Epithelial cell of prostate (primary cell): ENCODE measurements around the gene PPARD.
A peak's percentile ranks its signal among the peaks of the same experiment; 100 is the strongest.

Experiments
- DNase-seq: peaks from one replicate; pipeline ENCODE4 v3.0.0-alpha.2; 2011; ENCODE audit warnings: low read depth, low spot score
- H3K27ac ChIP-seq: fragments of 450-650 bp; 2 replicates; pipeline ENCODE4 v1.5.1; 2017; ENCODE audit warnings: mild to moderate bottlenecking

PPARD gene

DNA sequence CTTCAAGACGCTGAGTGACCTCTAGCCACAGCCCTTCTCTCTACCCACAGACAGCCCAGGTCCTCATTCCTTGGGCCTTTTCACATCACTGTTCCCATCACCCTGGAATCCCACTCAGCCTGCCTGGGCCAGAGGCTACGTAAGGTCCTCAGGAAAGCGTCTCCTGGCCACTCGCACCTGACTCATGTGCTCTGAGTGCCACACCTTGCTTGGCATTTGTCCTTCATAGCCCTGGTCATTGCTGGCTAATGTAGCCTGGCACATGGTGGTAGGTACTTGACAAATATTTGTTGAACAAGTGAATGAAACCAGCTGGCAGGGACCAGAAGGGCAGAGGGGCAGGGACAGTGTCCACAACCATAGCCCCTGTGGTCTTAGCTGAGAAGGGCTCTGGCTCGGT lies 59.2 kb downstream of the PPARD start:
- peak overlapping the region; percentile 100 for H3K27ac ChIP-seq

DNA sequence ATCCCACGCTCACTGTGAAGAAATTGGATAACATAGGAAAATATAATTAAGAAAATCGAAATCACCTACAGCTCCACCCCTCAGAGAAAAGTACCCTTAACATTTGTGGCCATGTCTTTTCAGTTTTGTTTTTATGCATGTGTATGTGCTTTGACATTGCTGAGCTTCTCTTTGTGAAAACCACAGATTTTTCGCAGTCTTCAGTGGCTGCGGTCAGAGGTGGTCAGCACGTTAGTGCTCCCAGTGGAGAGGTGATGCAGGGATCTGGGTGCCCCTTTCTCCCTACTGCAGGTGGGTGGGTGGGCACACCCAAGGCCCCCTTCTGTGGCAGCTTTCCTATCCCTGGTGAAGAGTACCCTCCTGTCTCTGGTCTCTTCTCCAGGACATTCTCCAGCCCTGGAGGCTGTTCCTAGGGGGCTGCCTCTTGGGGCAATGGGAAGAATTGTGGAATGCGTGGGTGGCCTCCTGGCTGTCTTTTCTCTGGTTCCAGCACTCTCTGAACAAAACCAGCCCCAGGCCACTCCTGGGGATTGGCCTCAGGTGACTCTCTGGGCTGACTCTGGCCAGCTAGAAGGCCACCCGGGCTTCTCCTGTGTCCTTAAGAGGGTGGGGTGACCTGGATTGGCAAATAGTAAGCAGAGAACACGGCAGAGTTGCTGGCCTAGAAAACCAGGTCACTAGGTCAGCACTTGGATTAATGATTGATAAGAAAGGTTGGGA lies 59.9 kb downstream of the PPARD start:
- DNase-seq: no peak
- H3K27ac ChIP-seq: peak overlapping the region; percentile 100

More for the DNA sequence above, 59.2 kb downstream of the PPARD start:
- peak; percentile 48 for DNase-seq

DNA sequence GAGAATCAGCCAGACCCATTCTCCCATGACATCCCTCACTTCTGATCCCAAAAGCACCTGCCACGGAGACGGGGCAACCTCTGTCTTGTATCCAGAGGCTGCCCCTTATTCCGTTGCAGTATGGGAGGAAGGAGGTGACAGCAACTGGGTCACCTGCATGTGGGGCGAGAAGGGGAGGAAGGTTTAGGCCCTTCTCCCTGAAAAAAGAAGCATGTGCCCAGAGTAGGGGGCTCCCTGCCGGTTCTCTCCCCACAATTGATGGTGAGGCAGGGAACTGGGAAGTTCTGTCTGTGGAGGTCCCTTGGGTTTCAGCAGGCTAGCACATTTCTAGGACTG lies 60.5 kb downstream of the PPARD start:
- H3K27ac ChIP-seq: peak overlapping the region; percentile 100
- no peak for DNase-seq

DNA sequence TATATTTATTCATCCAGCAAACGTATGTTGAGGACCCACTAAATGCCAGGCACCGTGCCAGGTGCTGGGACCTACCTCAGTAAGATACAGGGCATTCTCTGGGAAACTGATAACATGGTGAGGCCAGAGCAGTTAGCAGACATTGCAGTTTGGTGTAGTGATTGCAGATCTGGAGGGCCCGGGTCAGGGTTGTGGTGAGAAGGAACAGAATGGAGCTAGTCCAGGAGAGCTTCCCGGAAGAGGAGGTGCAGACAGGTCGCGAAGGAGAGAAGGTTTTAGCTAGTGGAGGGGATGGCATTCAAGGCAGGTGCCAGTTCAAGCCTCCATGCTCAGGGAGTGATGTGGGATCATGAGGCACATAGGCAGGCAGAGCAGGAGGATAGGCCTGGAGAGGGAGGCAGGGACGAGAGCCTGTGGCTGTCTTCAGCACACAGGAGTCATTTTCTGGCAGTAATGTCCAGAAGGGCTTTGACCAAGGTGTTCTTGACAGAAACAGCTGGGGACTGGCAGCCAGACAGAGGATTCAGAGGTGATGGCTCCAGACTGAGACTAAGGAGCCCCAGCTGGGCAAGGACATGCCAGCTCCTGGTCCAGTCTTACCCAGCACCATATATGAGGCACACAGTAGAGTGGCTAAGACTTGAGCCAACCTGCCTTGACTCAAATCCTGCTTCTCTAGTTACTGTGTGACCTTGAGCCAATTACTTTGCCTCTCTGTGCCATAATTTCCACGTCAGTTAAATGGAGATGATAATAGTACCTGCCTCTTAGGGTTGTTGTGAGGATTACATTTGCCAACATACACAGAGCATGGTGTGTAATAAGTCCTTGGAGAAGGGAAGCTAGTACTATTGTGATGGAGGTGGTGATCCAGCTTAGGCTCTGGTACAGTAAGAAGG lies 61.4 kb downstream of the PPARD start:
- DNase-seq: no peak
- peak overlapping the region; percentile 100 for H3K27ac ChIP-seq

DNA sequence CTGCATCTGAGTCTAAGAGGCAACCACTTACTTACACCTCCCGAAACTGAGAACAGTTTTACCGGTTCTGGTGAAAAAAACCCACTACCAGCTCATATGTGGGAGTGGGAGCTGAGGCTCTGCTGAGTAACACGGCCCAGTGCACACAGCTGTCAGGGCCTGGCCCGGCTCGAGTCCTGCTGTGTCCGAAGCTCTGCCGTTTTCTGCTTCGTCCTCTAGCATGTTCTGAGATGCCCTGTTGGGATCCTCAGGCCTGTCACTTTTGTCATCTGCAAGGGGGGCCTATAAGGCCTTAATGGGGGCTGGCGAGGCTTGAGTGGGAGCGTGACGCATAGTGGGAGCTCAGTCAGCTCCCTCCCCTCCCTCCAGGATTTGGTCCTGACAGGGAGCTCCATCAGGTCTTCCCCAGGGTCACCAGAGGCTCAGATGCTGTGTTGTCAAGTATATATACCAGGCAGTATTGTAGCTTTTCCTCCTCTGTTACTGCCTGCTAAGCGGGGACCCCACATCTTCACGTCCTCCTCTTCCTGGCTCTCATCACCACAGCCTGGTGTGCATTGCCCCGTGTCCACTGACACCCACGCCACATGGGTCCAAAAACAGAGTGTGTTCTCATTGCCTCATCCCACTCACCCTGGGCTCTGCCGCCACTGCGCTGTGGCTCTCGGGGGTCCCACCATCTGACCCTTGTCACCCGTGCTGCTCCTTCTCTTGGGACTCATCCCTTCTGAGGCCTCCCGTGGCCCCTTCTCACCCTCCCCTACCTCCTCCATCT lies 64.5 kb downstream of the PPARD start:
- H3K27ac ChIP-seq: no peak overlapping the region
- DNase-seq: no peak

- H3K27ac ChIP-seq: peak overlapping the region; percentile 11
- DNase-seq: no peak
Measured at GRCh38 chr6:35409245-35409644, 66.9 kb downstream of the PPARD start.

- DNase-seq: no peak
- peak overlapping the region; percentile 11 for H3K27ac ChIP-seq
Measured at GRCh38 chr6:35410131-35410530, 67.8 kb downstream of the PPARD start.

- H3K27ac ChIP-seq: no peak overlapping the region
- DNase-seq: no peak
Measured at GRCh38 chr6:35411066-35411465, 68.7 kb downstream of the PPARD start.

- no peak for DNase-seq
- H3K27ac ChIP-seq: no peak overlapping the region
Measured at GRCh38 chr6:35412102-35412501, 69.7 kb downstream of the PPARD start.

DNA sequence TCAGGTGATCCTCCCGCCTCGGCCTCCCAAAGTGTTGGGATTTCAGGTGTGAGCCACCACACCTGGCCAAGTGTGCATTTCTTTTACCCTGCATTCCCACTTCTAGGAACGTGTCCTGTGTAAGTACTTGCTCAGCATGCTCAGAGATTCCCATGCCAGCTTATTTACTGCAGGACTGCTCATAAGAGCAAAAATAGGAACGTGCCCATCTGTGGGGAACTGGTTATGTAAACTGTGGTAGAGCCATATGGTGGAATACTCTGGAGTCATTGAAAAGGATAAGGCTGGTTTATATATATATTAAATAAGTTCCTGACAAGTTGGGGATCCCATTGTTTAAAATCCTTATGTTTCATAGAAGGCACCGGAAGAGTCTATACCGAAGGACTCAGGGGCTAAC lies 71.6 kb downstream of the PPARD start:
- no peak for DNase-seq

GRCh38 chr6:35415065-35415891 lies 72.9 kb downstream of the PPARD start:
- no peak for DNase-seq
- peak overlapping the region; percentile 42 for H3K27ac ChIP-seq

More for the DNA sequence above, 71.6 kb downstream of the PPARD start:
- no peak overlapping the region for H3K27ac ChIP-seq

DNA sequence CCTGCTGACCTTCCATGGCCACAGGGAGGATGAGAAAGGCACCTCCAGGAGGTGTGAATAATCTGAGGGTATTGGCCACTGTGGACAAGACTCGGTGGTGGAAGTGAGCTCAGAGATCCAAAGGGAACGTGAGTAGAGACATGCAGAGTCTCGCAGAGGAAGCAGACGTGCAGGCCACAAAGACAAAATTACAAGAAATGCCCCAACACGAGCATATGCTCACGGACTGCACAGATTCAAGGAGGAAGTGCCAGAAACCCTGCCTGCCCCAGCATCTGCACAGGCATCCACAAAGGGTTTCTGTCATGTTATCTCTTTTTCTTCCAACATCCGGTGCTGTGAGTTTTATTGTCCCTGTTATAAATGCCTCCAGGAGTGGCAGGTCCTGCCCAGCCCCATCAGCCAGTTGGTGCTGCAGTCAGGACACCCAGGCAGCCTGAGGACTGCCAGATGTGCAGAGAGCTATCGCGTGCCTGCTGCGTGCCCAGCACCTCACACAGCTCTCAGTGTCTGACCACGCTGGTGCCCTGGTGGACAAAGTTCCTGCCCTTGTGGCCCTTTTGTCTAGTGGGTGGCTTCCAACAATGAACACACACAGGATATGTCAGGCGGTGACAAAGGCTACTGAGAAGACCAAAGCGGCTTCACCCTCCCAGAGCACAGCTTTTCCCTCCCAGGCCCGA lies 75.8 kb downstream of the PPARD start:
- no peak overlapping the region for H3K27ac ChIP-seq
- DNase-seq: no peak

DNA sequence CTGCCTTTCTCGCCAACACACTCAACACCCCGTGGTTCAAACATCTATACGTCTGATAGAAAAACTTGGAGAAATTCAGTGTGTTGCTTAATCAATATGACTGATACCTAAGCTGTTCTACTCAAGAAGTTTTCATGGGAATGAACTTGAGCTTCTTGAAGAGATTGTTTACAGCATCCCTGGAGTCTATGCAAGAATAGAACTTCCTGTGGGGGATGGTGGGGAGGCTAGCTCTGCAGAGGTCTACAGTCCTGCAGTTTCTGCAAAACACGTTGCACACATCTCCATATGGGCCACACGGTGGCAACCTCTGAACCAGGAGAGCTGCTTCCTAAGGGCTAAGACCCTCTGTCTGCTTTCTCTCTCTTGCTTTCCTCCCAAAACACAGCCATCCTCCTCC lies 77.1 kb downstream of the PPARD start:
- no peak for DNase-seq
- H3K27ac ChIP-seq: no peak overlapping the region

GRCh38 chr6:35419961-35420360 lies 77.6 kb downstream of the PPARD start:
- H3K27ac ChIP-seq: no peak overlapping the region
- DNase-seq: no peak

DNA sequence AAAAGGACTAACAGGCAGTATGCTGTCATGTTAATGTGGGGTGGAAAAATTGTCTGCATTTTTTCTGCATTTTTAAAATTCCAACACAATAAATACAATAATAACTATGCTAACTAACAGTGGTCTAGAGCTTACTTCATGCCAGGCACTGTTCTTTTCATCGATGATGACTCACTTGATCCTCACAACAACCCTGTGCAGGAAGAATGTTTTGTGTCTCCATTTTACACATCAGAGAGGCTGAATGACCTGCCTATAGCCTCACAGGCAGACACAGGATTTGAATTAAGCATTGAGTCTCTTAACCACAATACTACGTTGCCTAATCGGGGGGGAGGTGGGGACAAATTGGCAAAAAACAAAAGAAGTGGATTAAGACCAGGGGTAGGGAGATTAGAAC lies 82.9 kb downstream of the PPARD start:
- no peak for DNase-seq
- H3K27ac ChIP-seq: no peak overlapping the region

- no peak overlapping the region for H3K27ac ChIP-seq
- DNase-seq: no peak
Measured at GRCh38 chr6:35426074-35426473, 83.7 kb downstream of the PPARD start.

GRCh38 chr6:35427435-35427834 lies 85.1 kb downstream of the PPARD start:
- no peak for DNase-seq
- H3K27ac ChIP-seq: peak overlapping the region; percentile 56

DNA sequence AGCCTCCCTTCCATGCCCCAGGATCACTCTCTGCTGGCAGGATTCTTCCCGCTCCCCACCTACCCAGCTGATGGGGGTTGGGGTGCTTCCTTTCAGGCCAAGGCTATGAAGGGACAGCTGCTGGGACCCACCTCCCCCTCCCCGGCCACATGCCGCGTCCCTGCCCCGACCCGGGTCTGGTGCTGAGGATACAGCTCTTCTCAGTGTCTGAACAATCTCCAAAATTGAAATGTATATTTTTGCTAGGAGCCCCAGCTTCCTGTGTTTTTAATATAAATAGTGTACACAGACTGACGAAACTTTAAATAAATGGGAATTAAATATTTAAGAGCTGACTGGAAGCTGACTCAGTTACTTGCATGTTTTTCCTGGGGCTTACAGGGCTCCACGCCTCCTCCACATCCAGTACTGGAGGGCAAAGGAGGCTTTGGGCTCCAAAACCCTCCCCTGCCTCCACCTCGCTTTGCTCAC lies 85.5 kb downstream of the PPARD start:
- peak overlapping the region; percentile 56 for H3K27ac ChIP-seq
- no peak for DNase-seq

DNA sequence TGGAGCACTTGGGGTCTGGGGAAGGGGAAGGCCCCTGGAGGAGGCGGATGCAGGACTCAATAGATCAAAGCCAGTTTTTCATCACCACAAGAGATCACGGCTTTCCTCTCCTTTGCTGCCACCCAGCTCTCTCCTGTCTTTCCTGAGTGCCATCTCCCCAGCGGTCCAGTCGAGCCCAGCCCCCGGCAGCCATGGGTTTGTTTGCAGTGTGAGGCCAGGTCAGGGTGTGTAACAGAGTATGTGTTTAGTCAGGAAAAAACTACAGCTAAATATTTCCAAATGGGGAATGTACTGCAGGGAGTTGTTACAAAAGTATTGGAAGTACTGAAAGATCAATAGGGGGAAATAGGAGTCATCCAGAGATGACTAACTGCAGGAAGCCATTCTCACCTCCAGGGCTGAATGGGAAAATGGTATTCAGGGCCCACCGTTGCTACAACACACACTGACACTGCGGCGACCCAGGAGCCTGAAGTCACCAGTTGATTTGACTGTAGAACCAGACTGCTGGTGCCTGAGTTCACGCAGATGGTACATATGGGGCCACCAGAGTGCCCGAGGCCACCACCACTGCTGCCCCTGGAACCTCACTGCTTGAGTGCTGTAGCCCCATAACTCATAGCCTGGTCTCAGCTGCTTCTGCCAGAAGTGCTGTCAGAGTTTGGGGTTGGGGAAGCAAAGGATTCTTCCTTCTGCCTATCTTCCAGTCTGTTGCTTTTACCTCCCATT lies 86.2 kb downstream of the PPARD start:
- no peak for DNase-seq
- H3K27ac ChIP-seq: peak overlapping the region; percentile 56
